ENCODE results near the gene MRPS16.

DNA sequence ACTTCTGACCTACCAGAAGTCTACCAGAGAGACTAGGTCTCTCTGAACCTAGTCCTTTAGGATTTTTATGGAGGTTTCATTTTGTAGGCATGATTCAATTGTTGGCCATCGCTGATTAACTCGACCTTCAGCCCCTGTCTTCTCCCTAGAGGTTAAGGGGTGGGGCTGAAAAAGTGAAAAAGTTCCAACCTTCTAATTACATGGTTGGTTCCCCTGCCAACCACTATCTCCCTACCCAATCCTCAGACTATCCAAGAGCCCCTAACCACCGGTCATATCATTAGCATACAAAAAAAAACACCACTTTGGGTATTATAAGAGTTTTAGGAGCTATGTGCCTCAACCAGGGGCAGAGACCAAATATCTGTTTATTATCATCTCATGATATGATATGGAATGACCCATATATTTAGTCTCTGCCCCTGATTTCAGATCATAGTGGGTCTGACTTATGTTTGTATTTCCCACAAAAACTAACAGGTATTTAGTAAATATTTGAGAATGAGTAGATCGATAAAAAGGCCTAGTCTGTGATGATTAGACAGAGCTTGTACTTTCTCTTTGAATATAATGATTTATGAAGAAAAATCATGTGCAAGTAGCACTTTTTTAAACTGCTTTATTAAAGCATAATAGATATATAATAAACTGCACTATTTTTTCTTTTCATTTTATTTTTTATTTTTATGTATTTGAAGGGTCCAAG is 41.2 kb downstream of the MRPS16 start:
- TF ChIP-seq, protein P1, sequence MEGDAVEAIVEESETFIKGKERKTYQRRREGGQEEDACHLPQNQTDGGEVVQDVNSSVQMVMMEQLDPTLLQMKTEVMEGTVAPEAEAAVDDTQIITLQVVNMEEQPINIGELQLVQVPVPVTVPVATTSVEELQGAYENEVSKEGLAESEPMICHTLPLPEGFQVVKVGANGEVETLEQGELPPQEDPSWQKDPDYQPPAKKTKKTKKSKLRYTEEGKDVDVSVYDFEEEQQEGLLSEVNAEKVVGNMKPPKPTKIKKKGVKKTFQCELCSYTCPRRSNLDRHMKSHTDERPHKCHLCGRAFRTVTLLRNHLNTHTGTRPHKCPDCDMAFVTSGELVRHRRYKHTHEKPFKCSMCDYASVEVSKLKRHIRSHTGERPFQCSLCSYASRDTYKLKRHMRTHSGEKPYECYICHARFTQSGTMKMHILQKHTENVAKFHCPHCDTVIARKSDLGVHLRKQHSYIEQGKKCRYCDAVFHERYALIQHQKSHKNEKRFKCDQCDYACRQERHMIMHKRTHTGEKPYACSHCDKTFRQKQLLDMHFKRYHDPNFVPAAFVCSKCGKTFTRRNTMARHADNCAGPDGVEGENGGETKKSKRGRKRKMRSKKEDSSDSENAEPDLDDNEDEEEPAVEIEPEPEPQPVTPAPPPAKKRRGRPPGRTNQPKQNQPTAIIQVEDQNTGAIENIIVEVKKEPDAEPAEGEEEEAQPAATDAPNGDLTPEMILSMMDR (conservative IDR thresholded peaks at IDR 0.05): no peak
- no peak for TF ChIP-seq ZFX (IDR thresholded peaks at IDR 0.05)
